HG02759 (cell line): ENCODE results near the gene RASL10B.
"Not testable (repeated sequence)": the region's sequence is repeated elsewhere in the genome, so short reads cannot be mapped to it uniquely, and the experiment has no call there.

ENCODE experiments used
- ATAC-seq: cut with Tn5 transposase; IDR thresholded peaks from one replicate; pipeline ENCODE4 v1.9.1; 2021; ENCODE audit warnings: mild to moderate bottlenecking, moderate library complexity; ENCODE audit not compliant: unreplicated experiment

RASL10B gene

GRCh38 chr17:35740997-35741931, 9.8 kb downstream of the RASL10B start:
- ATAC-seq = no peak

DNA sequence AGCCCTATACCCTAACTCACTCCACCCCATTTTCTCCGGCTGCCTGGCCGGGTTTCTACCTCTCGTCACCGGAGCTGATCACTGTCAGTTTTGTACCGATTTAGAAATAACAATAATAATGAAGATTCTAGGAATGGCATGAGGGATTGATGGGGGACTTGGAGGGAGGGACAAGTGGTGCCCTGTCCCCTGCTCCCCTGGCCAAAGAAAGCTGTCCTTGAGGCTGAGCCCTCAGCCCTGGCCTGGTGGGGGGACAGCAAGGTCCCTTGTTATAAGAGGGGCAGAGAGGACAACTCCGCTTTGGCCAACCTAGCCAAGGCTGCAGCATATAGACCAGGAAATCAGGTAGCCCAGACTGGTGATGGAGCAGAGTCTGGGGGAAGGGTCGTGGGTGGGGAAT, 11.1 kb downstream of the RASL10B start:
- ATAC-seq = no peak

GRCh38 chr17:35742896-35743477, 11.5 kb downstream of the RASL10B start:
- ATAC-seq = no peak

DNA sequence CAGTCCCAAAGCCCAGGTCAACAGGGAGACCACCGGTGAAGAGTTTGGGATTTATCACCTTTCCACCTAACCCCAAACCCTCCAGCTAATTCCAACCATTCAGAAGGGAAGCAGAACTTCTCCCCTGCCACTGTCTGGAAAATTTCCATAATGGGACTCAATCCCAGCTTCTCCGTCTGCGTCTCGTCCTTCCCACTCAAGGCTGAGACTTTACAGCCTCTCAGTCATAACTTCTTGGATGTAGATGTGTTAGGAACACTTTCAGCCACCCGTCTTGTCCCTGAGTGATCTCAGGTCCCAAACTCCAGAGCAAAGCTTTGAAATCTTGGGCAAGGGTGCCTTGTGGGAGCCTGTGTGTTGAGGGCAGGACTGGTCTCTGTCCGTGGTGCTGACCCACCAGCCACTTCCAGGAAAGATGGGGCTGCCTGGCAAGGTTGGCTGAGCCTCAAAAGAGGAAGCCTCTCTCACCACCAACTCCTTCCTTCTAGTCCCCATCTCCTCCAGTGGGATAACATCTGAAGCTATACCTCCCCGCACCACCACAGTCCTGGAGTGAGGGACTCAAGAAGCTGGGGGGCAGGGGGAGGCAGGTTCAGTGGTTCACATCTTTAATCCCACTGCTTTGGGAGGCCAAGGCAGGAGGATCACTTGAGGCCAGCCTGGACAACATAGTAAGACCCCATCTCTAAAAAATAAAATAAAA, 12.3 kb downstream of the RASL10B start:
- ATAC-seq = no peak

- no peak for ATAC-seq
These were observed 13.4 kb downstream of the RASL10B start for GRCh38 chr17:35744830-35745229.

GRCh38 chr17:35745246-35745645, 13.8 kb downstream of the RASL10B start:
- no peak for ATAC-seq

- no peak for ATAC-seq
These were observed 14.4 kb downstream of the RASL10B start for GRCh38 chr17:35745749-35746320.

- ATAC-seq = no peak
These were observed 16.1 kb downstream of the RASL10B start for GRCh38 chr17:35747540-35748017.

GRCh38 chr17:35748341-35748841, 17.0 kb downstream of the RASL10B start:
- ATAC-seq = no peak

DNA sequence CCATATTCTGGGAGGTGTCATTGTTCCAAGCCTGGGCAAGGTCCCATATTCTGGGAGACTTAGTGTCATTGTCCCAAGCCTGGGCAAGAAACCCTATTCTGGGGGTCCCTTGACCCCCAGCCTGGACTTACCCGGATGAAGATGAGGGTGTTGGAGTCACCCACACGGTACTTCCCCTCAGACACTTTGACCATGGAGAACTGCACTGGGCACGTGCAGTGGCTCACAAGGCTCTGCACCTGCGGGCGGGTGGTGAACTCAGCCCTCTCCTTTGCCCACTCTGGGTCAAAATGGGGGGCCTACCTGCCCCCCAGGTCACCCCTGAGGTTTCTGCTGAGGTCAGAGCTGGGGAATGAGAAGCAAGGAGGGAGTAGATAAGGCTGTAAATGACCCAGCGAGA, 17.5 kb downstream of the RASL10B start:
- no peak for ATAC-seq

DNA sequence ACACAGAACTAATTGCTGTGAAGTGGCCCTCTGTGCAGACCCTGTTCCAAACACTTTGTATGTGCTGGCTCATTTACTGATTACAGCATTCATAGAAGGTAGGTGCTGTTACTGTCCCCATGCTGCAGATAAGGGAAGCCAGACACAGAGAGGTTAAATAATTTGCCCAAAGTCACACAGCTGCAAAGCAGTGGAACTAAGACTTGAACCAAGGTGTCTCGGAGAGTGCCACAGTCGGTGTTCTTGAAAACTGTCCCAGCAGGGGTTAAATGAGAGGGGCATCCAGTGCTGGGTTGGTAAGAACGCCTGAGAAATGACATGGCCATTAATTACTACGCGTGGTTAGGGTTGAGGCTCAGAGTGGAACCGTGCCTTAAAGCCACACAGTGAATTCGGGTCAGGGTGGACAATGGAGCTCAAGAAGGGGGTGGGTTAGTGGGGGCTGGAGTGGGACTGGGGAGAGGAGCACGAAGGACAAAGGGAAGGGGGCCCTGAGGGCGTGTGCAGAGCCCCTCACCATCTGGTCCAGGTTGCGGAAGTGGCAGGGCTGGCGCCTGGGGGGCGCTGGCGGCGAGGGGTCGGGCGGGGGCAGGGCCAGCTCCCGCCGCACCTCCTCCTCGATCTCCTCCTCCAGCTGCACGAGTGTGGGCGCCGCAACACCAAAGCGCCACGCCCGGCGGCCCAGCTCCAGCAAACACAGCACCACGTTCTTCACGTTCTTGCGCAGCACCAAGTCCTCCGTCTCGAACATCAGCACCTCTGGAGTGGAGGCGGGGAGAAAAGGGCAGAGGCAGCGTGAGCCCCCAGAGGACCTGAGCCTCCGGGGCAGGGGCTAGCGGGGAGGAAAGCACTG, 18.3 kb downstream of the RASL10B start:
- no peak for ATAC-seq

DNA sequence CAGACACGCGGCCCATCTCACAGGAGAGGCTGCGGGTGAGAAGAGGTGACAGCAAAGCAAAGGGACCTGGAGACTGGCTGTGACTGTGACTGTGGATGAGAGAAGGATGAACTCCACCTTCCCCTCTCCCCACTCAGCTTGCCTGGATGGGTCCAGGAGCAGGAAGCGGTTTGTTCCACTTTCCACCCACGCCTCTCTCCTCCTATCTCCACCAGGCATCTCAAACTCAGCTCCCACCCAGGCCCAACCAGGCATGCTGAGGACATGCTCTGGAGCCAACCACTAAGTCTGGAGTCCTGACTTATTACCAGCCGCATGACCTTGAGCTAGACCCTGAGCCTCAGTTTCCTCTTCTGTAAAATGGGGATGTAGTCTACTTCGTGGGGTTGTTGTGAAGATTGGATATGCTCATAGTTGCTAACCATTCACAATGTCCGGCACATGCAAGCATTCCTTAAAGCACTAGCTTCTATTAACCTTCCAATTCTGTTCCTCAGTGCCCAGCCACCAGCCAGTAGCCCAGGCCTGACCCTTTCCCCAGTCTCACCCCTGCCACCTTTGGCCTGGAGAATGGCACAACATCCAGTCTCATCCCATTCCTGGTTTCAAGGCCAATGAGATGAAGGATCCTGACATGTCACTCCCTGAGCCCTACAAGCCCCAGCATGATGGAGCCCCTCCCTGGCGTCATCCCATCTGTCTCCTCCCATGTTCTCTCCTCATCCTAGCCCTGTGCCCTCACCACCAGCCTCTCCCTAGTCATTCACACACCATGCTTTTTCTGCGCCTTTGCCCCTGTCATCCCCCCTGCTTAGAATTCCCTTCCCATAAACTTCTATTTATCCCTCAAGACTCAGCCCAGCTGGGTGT, 19.3 kb downstream of the RASL10B start:
- no peak for ATAC-seq

DNA sequence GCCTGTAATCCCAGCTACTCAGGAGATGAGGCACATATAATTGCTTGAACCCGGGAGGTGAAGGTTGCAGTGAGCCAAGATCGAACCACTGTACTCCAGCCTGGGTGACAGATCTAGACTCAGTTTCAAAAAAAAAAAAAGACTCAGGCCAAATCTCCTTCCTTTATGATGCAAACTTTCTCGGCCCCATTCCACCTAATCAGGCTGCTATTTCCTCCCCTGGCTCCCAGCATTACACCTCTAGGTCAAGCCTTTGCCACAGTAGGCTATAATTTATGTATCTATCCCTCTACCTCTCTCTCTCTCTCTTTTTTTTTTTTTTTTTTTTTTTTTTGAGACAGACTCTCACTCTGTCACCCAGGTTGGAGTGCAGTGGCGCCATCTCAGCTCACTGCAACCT, 20.1 kb downstream of the RASL10B start:
- not testable (repeated sequence) for ATAC-seq

DNA sequence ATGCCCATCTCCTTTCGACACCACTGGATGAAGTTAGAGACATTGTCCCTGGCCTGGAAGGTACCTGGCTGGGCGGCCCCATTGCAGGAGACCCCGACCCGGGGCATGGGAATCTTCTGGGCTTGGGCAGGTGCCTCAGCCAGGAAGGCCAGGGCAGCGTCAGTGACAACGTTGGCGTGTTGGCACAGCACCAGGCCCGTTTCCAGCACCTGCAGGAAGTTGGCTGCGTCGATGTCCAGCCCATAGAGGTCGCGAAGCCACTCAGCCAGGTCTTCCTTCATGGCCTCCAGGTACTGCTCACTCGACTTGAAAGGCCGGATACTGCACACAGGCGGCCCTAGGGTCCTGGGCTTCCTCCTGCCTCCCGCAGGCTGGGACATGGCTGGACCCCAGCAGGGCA, 21.0 kb downstream of the RASL10B start:
- no peak for ATAC-seq

DNA sequence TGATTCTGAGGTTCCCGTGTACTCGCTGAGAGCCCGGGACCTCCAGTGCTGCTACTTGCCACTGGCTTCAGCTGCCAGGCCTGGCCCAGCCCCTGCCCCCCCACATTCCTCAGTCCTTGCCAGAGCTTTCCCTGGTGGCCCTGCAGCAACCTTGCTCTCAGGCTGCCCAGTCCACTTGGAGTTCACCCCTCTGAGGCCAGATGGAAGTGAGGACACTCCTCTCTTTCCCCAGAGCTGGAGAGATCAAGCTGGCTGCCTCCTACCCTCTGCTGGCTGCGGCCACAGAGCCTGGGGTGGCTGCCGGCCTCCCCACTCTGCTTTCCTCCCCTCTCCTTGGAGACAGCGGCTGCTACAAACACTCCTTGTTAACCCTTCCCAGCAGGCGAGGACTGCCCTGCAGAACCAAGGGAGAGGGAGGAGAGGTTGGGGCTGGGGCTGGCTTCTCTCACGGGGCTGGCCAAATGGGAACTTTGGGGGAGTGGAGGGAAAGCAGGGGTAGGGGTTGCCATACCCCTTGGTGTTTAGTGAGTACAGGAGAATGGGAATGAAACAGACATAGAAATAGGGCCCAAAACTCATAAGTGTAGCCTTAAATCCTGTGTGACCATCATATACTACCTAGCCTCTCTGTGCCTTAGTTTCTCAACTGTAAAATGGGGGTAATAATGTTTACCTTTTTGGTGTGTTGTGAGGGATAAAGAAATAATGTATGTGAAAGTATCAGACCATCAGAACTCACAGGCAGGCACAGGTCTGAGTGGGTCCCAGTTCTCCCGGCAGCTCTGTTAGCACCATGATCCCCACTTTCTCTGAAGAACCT, 21.7 kb downstream of the RASL10B start, which contains the start of gene GAS2L2:
Gene GAS2L2, minus strand, starts transcription at position 295 of the 820 bp plus-strand sequence. CDS start 389 bp downstream, outside the sequence.
- ATAC-seq = no peak

DNA sequence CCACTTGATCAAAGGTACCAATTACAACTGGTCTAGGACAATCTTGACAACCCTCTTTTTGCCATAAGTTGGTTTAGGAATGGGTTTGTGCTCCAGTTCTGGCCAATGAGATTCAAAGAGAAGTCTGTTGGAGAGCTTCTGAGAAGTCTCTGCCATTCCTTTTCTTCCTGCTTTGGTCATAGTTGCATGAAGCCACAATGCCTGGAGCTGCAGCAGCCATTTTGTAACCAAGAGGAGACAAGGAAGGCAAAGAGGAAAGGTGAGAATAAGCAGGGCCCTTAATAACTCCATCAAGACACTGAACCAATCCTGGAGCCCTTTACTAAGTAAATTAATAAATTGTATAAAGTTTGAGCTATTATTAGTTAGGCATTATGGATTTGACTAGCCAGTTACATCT, 25.8 kb downstream of the RASL10B start:
- no peak for ATAC-seq

DNA sequence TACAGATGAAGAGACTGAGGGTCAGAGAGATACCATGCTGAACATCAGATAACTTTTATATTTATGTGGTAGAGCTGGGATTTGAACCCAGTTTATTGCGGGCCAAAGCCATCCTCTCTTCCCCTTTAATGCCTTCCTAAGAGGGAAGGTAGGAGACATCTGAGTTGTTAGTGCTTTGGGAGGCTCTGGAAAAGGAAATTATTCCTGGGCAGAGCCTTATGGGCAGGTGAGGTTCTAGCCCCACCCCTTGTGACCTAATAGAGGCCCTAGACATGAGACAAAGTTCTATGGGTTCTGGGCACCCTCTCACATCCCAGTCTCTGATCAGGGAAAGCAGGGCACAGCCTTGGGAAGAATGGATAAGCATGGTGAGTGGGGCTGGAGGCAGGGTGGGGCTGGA, 29.1 kb downstream of the RASL10B start, which contains the start of gene C17orf50:
Gene C17orf50, plus strand, starts transcription at position 301 of the 400 bp plus-strand sequence. Its CDS starts 55 bp downstream, at position 356.
- no peak for ATAC-seq

- no peak for ATAC-seq
These were observed 30.2 kb downstream of the RASL10B start for GRCh38 chr17:35761601-35762000.
